ENCODE measurements around the gene ITGAE. TPM values are rescaled to one million over a fixed set of nuclear protein-coding genes. Genes with fewer than 3 reads are reported as not detected.

Gene ITGAE
- total RNA-seq, 1 experiment from 2014 or later: 60.2 TPM

DNA sequence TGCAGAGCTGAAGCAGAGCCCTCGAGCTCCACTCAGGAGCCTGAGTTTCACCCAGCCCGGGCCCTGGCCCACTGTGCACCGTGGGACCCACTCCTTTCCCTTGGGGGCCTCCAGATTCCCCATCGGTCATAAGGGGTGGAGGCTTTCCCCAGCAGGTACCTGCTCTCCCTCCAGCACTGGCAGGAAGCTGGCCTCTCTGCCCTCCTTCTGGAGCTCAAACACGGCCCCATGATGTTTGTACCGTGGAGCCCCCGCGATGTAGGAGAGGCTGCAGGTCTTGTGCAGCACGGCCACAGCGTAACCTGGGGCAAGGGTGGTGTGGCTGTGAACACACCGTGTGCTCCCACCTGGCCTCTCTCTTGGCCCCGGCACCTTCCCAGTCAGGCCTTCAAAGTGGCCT, 47.4 kb downstream of the ITGAE start:
- Histone ChIP-seq H3K36me3 (ENCODE audit: insufficient read depth, low read length, poor library complexity, severe bottlenecking) (no peaks in the 10 kb centered on the region), H3K4me3 (ENCODE audit: low read depth, low read length, poor library complexity, severe bottlenecking) (no peak overlapping the region), H3K4me1 (ENCODE audit: insufficient read depth, low read length, poor library complexity, severe bottlenecking) (no peaks in the 10 kb centered on the region), H3K9me3 (ENCODE audit: low read depth, low read length, poor library complexity, severe bottlenecking) (no peaks in the 10 kb centered on the region), H3K27me3 (replicated peaks; ENCODE audit: insufficient read depth, low read depth, low read length, poor library complexity) (no peaks in the 10 kb centered on the region), H3K27ac (ENCODE audit: low read depth, low read length, poor library complexity, severe bottlenecking) (no peak overlapping the region)
- ChIA-PET POLR2A (ENCODE audit: low non-redundant PET) (no interaction called here), CTCF (no interaction called here)
- no TSS peak for BruUV-seq (replicated peaks)
- no peak for DNase-seq (ENCODE audit: low spot score)
- intact Hi-C loops (cut with micrococcal nuclease; ENCODE audit: unreplicated experiment): no loop called here
- no peak for TF ChIP-seq CTCF (conservative IDR thresholded peaks at IDR 0.05; ENCODE audit: low read depth, low read length)
- TF ChIP-seq EZH2 (IDR thresholded peaks at IDR 0.05; ENCODE audit: borderline replicate concordance, low read depth, low read length, poor library complexity, severe bottlenecking): no peak

- no TSS peak for BruUV-seq (replicated peaks)
These were observed 49.2 kb downstream of the ITGAE start for GRCh38 chr17:3751836-3752235.

DNA sequence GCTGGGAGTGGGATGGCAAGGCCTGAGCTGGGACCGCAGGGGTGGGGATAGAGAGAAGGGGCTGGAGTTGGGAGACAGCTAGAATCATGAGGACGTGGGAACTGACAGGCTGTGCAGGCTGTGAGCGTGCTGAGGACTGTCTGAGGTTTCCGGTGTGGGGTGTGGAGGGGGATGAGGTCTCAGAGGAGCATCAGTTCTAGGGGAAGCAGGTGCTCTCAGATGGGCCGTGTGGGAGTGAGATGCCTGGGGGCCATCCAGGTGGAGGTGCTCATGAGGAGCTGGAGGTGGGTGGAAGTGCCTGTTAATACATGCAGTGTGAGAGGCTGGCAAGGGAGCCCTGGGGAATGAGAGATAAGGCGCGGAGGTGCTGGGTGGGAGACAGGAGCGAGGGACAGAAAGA, 50.1 kb downstream of the ITGAE start:
- ChIA-PET CTCF (no interaction called here), POLR2A (ENCODE audit: low non-redundant PET) (no interaction called here)
- no peak for DNase-seq (ENCODE audit: low spot score)
- TF ChIP-seq CTCF (conservative IDR thresholded peaks at IDR 0.05; ENCODE audit: low read depth, low read length): no peak
- no peak for TF ChIP-seq EZH2 (IDR thresholded peaks at IDR 0.05; ENCODE audit: borderline replicate concordance, low read depth, low read length, poor library complexity, severe bottlenecking)
- Histone ChIP-seq H3K27me3 (replicated peaks; ENCODE audit: insufficient read depth, low read depth, low read length, poor library complexity) (no peaks in the 10 kb centered on the region), H3K36me3 (ENCODE audit: insufficient read depth, low read length, poor library complexity, severe bottlenecking) (no peaks in the 10 kb centered on the region), H3K4me1 (ENCODE audit: insufficient read depth, low read length, poor library complexity, severe bottlenecking) (no peaks in the 10 kb centered on the region), H3K27ac (ENCODE audit: low read depth, low read length, poor library complexity, severe bottlenecking) (no peak overlapping the region), H3K4me3 (ENCODE audit: low read depth, low read length, poor library complexity, severe bottlenecking) (no peak overlapping the region), H3K9me3 (ENCODE audit: low read depth, low read length, poor library complexity, severe bottlenecking) (no peaks in the 10 kb centered on the region)
- intact Hi-C loops (cut with micrococcal nuclease; ENCODE audit: unreplicated experiment): no loop called here
- no TSS peak for BruUV-seq (replicated peaks)

More at GRCh38 chr17:3751836-3752235, 49.2 kb downstream of the ITGAE start:
- Histone ChIP-seq H3K27me3 (replicated peaks; ENCODE audit: insufficient read depth, low read depth, low read length, poor library complexity) (no peaks in the 10 kb centered on the region), H3K27ac (ENCODE audit: low read depth, low read length, poor library complexity, severe bottlenecking) (no peak overlapping the region), H3K4me3 (ENCODE audit: low read depth, low read length, poor library complexity, severe bottlenecking) (no peak overlapping the region), H3K9me3 (ENCODE audit: low read depth, low read length, poor library complexity, severe bottlenecking) (no peaks in the 10 kb centered on the region), H3K36me3 (ENCODE audit: insufficient read depth, low read length, poor library complexity, severe bottlenecking) (no peaks in the 10 kb centered on the region), H3K4me1 (ENCODE audit: insufficient read depth, low read length, poor library complexity, severe bottlenecking) (no peaks in the 10 kb centered on the region)
- no peak for DNase-seq (ENCODE audit: low spot score)
- ChIA-PET CTCF (no interaction called here), POLR2A (ENCODE audit: low non-redundant PET) (no interaction called here)
- intact Hi-C loops (cut with micrococcal nuclease; ENCODE audit: unreplicated experiment): no loop called here
- no peak for TF ChIP-seq CTCF (conservative IDR thresholded peaks at IDR 0.05; ENCODE audit: low read depth, low read length)
- TF ChIP-seq EZH2 (IDR thresholded peaks at IDR 0.05; ENCODE audit: borderline replicate concordance, low read depth, low read length, poor library complexity, severe bottlenecking): no peak

Data from A673 (cell line).